ENCODE data around the gene NME4. TPM values are rescaled to one million over a fixed set of nuclear protein-coding genes. Genes with fewer than 3 reads are reported as not detected.

The NME4 gene
- polyA plus RNA-seq, 1 donor (not counting 4 experiments of a cell fraction or from before 2014, with no cell fraction given) = 141 TPM

DNA sequence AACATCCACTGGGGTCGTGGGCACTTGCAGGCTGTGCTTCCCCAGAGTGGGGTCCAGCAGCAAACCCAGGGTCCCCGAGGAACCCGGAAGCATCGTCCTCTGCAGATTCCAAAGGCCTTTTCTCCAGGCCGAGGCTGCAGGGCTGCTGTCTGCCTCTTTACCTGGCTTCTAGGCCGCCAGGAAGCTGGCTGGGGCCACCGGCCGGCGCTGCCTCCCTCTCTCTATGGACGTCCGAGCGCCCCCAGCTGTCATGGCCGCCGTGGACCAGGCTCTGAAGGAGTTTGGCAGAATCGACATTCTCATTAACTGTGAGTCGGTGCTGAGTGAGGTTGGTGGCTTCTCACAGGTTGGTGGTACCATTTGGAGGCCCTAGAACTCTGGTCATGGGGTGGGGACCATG, 10.3 kb downstream of the NME4 start:
- dilution Hi-C loops (cut with MboI; ENCODE audit: extremely low pct_ligation_motif_present, low sequenced_read_pairs) = no loop called here

DNA sequence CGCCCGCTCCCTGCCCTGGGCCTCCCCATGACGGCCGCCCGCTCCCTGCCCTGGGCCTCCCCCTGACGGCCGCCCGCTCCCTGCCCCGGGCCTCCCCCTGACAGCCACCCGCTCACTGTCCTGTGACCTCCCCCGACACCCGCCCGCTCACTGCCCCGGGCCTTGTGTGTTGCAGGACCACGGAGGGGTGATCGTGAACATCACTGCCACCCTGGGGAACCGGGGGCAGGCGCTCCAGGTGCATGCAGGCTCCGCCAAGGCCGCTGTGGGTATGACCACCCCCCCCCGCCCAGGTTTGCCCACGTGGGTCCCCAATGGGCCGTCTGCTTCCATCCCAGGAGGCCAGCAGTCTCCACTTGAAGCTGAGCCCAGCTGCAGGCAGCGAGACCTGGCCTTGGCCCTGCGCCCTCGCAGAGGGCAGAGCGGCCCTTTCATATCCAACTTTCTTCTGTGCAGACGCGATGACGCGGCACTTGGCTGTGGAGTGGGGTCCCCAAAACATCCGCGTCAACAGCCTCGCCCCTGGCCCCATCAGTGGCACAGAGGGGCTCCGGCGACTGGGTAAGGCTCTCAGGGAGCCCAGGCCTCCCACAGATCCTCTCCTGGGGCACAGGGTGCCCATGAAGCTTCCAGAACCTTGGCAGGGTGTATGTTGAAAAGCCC, 13.6 kb downstream of the NME4 start:
- no peak for DNase-seq (ENCODE audit: low read depth, low spot score)
- dilution Hi-C loops (cut with MboI; ENCODE audit: extremely low pct_ligation_motif_present, low sequenced_read_pairs) = no loop called here

More for the DNA sequence above, 10.3 kb downstream of the NME4 start:
- no peak overlapping the region for H2AFZ ChIP-seq (ENCODE audit: control insufficient read depth, low read length)
- no peaks in the 10 kb centered on the region for H3K9me1 ChIP-seq (ENCODE audit: control insufficient read depth, extremely low read depth, insufficient read depth, low read length)
- no peak for DNase-seq (ENCODE audit: low read depth, low spot score)
- H3K36me3 ChIP-seq (ENCODE audit: control insufficient read depth in 2 of 2, extremely low read depth in 1 of 2, insufficient read depth in 2 of 2, low read length in 2 of 2) = peaks cover 4 to 9% of the 10 kb centered on the region in 2 experiments
- no peaks in the 10 kb centered on the region for H3K9me3 ChIP-seq (ENCODE audit: control insufficient read depth, low read depth, low read length)
- H3K4me2 ChIP-seq (ENCODE audit: control insufficient read depth, extremely low read depth, insufficient read depth, low read depth, low read length) = no peak overlapping the region
- H3K27me3 ChIP-seq (ENCODE audit: control insufficient read depth, extremely low read depth, insufficient read depth, low read length) = no peaks in the 10 kb centered on the region
- no peak for FAIRE-seq
- no peaks in the 10 kb centered on the region for H3K79me2 ChIP-seq (ENCODE audit: control insufficient read depth, insufficient read depth, low read length)
- no peaks in the 10 kb centered on the region for H3K4me1 ChIP-seq (ENCODE audit: control insufficient read depth, extremely low read depth, insufficient read depth, low read length)
- H4K20me1 ChIP-seq (ENCODE audit: control insufficient read depth, extremely low read depth, insufficient read depth, low read length) = no peaks in the 10 kb centered on the region
- no peak overlapping the region for H3K4me3 ChIP-seq (ENCODE audit: control insufficient read depth in 2 of 3, extremely low read depth in 1 of 3, insufficient read depth in 2 of 3, low read depth in 1 of 3, low read length in 3 of 3)
- H3K27ac ChIP-seq (ENCODE audit: control insufficient read depth, insufficient read depth, low read length) = no peak overlapping the region
- H3K9ac ChIP-seq (ENCODE audit: control insufficient read depth, extremely low read depth, insufficient read depth, low read length) = no peak overlapping the region
- TF ChIP-seq, protein P1, sequence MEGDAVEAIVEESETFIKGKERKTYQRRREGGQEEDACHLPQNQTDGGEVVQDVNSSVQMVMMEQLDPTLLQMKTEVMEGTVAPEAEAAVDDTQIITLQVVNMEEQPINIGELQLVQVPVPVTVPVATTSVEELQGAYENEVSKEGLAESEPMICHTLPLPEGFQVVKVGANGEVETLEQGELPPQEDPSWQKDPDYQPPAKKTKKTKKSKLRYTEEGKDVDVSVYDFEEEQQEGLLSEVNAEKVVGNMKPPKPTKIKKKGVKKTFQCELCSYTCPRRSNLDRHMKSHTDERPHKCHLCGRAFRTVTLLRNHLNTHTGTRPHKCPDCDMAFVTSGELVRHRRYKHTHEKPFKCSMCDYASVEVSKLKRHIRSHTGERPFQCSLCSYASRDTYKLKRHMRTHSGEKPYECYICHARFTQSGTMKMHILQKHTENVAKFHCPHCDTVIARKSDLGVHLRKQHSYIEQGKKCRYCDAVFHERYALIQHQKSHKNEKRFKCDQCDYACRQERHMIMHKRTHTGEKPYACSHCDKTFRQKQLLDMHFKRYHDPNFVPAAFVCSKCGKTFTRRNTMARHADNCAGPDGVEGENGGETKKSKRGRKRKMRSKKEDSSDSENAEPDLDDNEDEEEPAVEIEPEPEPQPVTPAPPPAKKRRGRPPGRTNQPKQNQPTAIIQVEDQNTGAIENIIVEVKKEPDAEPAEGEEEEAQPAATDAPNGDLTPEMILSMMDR (optimal IDR thresholded peaks at IDR 0.05 in 1 of 3, IDR thresholded peaks at IDR 0.05 in 1 of 3, conservative IDR thresholded peaks at IDR 0.05 in 1 of 3; ENCODE audit: extremely low read depth in 1 of 3, insufficient read depth in 2 of 3, low read length in 3 of 3) = no peak
- TF ChIP-seq EZH2 (IDR thresholded peaks at IDR 0.05; ENCODE audit: low read length) = no peak

More for the DNA sequence above, 13.6 kb downstream of the NME4 start:
- Histone ChIP-seq H3K4me2 (ENCODE audit: control insufficient read depth, extremely low read depth, insufficient read depth, low read depth, low read length) (no peak overlapping the region), H2AFZ (ENCODE audit: control insufficient read depth, low read length) (no peak overlapping the region), H3K4me3 (ENCODE audit: control insufficient read depth in 2 of 3, extremely low read depth in 1 of 3, insufficient read depth in 2 of 3, low read depth in 1 of 3, low read length in 3 of 3) (no peak overlapping the region), H3K36me3 (ENCODE audit: control insufficient read depth in 2 of 2, extremely low read depth in 1 of 2, insufficient read depth in 2 of 2, low read length in 2 of 2) (peaks cover 4 to 9% of the 10 kb centered on the region in 2 experiments), H3K9me1 (ENCODE audit: control insufficient read depth, extremely low read depth, insufficient read depth, low read length) (no peaks in the 10 kb centered on the region), H3K27ac (ENCODE audit: control insufficient read depth, insufficient read depth, low read length) (no peak overlapping the region), H3K79me2 (ENCODE audit: control insufficient read depth, insufficient read depth, low read length) (no peaks in the 10 kb centered on the region), H4K20me1 (ENCODE audit: control insufficient read depth, extremely low read depth, insufficient read depth, low read length) (no peaks in the 10 kb centered on the region), H3K27me3 (ENCODE audit: control insufficient read depth, extremely low read depth, insufficient read depth, low read length) (no peaks in the 10 kb centered on the region), H3K4me1 (ENCODE audit: control insufficient read depth, extremely low read depth, insufficient read depth, low read length) (peaks cover 5% of the 10 kb centered on the region), H3K9me3 (ENCODE audit: control insufficient read depth, low read depth, low read length) (no peaks in the 10 kb centered on the region), H3K9ac (ENCODE audit: control insufficient read depth, extremely low read depth, insufficient read depth, low read length) (no peak overlapping the region)
- FAIRE-seq = no peak
- TF ChIP-seq, protein P1 (optimal IDR thresholded peaks at IDR 0.05 in 1 of 3, IDR thresholded peaks at IDR 0.05 in 1 of 3, conservative IDR thresholded peaks at IDR 0.05 in 1 of 3; ENCODE audit: extremely low read depth in 1 of 3, insufficient read depth in 2 of 3, low read length in 3 of 3) = no peak
- no peak for TF ChIP-seq EZH2 (IDR thresholded peaks at IDR 0.05; ENCODE audit: low read length)
